Stimulated activated CD8-positive, alpha-beta memory T cell treated with anti-CD3 and anti-CD28 coated beads, Interleukin-4, amount 100 ng/mL, for 48 hours (primary cell): Measurements from ENCODE around the gene MRPS23.

Experiments used
- DNase-seq: peaks from one replicate; pipeline ENCODE4 v3.0.0-alpha.2; 2020

MRPS23 gene

GRCh38 chr17:57877803-57878377 is 28.0 kb upstream of the MRPS23 start:
- no peak for DNase-seq

GRCh38 chr17:57876866-57877237 is 27.0 kb upstream of the MRPS23 start:
- no peak for DNase-seq

- DNase-seq, result no peak
Observed at GRCh38 chr17:57876023-57876865, 26.4 kb upstream of the MRPS23 start.

DNA sequence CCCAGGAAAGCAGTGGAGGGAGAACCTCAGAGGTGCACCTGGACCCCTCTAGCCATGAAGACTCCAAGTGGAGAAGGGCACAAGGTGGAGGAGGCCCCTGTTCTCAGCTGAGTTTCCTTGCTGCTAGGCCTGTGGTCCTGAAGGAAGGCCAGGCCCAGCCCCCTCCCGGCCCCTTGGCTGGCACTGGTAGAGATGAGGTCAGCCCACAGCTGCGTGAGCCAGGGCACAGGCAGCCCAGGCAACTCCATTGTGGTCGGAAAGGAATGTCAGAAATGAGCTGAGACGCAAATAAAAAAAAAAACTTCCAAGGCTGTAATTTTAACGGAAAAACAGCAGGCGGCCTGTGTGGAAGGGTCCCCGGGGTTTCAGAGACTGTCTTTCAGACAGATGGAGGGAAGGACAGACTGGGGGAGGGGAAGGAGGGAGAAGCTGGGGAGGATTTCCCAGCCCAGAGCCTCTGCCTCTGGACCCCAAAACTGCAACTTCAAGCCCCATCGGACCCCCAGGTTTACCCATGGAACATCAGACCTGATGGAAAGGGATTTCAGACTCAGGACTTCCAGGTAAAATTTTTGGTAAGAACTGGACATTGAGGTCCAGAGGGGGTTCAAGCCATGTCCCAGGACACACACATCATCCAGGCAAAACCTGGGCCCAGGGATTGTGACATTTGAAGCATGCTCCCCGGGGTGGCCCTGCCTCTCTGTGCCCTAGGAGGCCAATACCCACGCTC is 25.6 kb upstream of the MRPS23 start:
- DNase-seq, result no peak

DNA sequence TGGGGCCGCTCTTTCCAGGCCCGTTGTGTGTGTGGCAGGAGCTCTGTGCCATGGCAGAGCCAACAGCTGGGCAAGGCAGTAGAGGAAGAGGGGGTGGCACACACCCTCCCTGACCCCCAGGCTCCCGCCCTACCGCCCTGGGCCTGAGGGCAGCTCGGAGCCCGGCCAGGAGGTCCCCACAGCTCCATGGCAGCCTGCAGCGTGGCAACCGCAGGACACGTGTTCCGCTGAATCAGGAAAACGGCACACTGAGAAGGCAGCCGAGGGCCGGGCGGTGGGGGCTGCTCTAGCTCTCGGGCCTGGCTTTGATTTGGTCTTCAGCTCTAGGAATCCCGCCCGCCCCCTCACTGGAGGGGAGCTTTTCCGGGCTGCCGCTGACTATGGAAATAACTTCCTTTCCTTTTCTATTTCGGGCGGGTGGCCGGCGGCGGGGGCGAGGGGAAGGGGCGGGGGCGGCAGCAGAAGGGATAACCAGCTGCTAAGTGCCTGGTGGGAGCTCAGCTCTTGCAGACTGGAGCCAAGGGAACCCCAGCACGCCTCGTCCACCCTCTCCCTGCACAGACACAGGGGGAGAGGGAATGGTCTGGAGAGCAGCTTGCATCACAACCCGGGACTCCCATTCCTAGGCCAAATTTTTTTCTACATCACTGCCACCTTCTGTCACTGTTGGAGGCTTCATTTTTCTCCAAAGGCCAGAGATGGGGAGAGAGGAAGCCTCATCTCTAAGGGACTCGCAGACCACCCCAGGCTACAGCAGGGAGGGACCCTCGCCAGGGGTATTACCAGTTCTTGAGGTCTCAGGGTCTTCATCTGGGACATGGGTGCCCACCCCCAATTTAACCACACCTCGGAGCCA is 24.8 kb upstream of the MRPS23 start:
- peak; percentile 43 for DNase-seq

GRCh38 chr17:57874058-57874419 is 24.2 kb upstream of the MRPS23 start:
- no peak for DNase-seq

DNA sequence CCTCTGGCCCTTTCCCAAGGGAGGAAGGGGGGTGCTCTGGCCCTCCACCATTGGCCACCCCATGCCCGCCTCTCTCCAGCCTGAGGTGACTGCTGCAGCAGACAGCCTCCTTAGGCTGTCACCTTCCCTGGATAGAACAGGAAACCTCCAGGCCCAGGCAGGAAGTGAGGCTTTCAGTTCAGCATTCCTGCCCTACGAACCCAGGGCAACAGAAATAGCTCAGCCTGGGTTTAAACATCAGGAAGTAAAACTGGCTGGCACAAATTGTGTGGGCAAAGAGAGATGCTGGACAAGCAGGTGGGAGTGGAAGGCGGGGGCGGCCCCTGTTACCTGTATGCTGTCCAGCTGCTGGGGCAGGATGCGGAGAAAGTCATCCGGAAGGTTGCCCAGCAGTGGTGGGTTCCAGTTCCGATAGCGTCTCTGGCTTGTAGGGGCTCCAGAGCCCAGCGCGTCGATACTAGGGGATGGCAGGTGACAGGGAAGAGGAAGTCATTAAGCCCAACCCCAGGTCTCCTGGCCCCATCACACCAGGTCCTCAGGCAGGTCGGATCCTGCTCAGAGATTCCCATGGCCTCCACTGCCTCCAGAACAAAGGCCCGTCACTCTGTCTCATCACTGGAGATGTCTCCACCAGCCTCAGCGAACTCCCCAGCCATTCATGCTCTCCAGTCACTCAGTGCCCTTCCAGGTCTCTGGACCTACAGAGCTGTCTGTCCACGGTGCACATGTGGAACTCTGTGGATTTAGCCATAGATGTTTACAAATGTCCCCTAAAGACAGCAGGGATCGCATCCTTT is 23.6 kb upstream of the MRPS23 start:
- DNase-seq, result no peak

GRCh38 chr17:57872536-57872935 is 22.7 kb upstream of the MRPS23 start:
- DNase-seq, result no peak

DNA sequence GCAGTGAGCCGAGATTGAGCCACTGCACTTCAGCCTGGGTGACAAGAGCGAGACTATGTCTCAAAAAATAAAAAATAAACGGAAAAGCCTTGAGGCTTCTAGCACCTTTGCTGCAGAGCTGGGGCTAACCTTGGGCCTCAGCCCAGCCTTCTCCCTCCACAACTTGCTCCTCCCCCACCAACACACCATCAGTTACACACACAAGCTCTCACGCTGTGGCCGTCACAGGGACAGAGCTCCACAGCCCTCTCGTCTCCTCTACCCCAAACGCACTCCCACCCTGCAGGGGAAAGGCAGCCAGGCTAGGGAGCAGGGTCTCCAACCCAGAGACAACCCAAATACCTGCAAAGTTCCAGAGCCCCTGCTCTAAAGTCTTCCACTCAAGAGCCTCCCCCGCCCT is 22.0 kb upstream of the MRPS23 start:
- no peak for DNase-seq

GRCh38 chr17:57871155-57871554 is 21.3 kb upstream of the MRPS23 start:
- DNase-seq, result no peak

GRCh38 chr17:57870283-57870635 is 20.4 kb upstream of the MRPS23 start:
- no peak for DNase-seq

DNA sequence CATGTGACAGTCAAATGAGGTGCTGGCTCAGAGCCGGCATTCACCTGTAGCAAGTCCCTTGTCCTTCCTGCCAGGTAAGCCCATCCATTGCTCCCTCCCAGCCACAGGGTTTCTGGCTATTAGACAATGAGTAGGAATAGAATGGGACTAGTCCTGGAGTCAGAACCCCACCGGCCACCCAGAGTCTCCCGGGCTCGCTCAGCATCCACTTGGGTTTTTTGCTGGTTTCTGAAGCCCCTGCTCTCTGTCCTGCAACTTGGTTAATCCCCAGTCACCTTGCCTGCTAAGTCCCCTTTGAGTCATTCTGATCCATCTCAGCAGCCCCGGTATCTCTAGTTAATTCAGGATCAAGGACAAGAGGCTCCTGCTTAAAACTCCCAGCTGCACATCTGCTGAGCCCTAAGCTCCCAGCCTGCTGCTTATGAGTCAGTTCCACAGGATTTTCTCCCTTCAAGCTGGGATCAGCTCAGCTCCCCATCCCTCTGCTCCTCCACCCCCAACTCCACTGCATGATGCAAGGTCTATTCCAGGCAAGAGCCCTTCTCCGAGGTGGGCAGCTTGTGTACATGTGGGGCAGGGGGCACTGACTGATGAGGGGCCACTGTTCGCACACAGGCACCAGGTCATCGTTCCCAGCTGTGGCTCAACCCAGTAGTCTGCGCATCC is 19.9 kb upstream of the MRPS23 start:
- DNase-seq, result no peak

DNA sequence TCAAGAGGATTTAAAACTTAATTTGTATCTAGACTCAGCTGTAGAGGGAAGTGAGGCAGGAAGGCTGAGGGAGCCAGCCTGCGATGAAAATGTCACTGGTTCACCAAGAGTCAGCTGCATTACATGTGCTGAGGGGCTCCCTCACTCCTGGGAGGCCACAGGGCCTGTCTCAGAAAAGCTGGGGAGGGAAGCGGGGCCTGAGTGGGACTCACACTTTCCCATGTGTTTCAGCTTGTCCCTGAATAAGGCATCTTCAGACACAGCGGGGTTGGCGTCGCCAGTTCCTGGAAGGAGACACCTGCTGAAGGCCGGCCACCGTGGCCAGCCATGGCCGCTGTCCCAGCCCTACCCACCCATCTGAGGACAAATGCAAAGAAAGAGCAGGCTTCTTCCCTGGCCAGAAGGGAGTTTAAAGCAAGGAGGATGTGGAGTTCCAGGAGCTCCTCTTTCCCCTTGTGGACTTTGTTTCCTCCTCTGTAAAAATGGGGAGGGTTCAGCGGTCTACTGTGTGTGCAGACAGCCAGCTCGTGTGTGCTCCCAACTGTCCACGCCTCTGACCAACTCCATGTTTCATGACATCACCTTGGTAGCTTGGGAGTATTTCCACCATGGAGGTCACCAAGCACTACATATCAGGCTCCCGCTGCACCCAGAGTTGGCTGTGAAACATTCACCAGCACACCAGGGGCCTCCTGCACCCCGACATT is 19.2 kb upstream of the MRPS23 start:
- DNase-seq, result no peak

DNA sequence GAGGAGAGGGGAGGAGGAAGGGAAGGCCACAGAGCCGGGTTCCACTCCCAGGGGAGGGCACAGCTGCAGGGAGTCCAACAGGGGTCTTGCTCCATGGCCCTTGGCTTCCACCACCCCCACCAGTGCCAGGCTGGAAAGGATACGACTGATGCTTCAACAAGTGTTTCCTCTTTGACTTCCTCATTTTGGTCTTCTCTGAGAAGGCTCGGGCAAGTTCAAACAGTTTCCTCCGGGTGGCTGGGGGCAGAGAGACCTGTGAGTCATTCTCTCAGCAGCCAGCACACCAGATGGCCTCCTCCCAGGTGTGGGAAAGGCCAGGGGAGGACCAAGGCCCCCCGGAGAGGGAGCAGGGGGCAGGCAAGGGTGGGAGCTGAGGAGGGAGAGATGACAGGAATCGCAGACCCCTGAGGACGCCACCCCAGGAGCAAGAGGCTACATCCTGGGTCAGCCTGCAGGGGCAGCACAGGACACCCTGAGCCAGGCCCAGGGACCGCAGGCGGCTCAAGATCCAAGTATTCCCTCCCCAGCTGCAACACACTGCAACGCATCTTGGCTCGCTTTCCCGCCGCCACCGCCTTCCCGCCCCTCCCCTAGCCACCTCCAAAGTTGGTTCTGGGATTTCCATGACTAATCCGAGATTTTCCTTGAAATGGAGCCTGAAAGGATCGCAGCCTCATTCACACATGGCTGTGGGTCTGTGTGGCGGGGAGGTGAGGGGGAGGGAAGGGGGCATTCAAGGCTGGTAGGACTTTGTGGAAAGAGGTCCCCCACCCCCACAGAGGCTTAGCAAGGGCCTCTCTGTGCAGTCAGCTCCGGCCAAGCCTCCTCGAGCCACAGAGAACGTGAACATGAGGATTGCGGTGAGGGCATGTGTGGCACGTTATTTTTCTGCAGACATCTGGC is 18.4 kb upstream of the MRPS23 start:
- no peak for DNase-seq

DNA sequence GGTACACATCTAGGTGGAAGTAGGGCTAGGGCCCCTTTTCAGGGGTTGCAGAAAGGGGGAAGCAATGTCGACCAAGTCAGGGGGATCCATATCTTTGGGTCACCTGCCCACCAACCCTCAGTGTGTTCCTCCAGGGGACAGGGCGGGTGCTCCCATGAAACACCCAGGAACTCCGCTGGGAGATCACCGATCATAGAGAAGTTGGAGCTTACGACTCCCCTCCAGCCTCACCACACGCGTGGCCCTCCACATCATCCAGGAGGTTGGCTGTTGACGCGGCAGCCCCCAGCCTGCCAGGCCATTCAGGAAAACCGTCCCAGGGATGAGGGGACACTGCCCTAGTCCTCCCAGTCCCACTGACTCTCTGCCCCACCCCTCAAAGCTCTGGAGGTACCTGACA is 17.3 kb upstream of the MRPS23 start:
- DNase-seq, result no peak

DNA sequence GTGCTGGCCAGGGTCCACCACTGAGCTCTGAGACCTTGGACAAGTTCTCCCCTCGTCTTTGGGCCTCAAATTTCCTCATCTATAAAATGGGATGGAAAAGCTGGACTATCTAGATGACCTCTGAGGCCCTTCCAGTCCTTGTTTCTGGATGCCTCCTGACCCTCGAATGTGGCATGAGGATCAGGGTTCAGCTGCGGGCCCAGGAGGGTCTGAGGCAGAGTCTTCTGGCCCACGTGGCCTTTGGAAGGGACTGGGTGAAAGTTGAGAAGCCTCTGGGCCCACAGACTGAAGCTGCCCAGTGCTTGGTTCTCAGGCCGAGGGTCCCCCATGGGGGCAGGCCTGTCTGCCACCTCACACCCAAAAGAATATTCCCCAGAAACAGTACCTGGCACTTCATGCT is 16.9 kb upstream of the MRPS23 start:
- DNase-seq, result no peak

- DNase-seq, result no peak
Observed at GRCh38 chr17:57866319-57866718, 16.5 kb upstream of the MRPS23 start.

DNA sequence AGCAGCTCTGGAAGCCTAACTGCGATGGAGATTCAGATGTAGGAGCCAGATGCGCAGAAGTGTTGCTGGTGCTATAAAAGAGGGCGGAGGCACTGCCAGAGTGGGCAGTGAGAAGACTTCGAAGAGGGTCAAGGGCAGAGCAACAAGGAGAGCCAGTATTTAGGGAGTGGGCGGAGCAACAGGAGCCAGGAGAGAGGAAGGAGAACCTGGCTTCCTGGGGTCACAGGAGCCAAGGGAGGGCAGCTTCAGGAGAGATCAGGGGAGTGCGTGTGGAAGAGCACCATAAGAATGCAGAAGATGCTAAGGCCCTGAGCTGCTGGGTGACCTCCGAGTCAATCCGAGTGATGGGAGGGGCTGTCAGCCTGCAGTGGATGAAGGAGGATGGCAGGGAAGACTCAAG is 14.4 kb upstream of the MRPS23 start:
- no peak for DNase-seq

GRCh38 chr17:57862694-57863667 is 13.1 kb upstream of the MRPS23 start:
- DNase-seq, result no peak
